Sigmoid colon (tissue), 4 donors: ENCODE measurements around the gene SNRNP40.

Experiments
- EP300 ChIP-seq, 4 donors: sonication (generic); formaldehyde crosslinking; IDR thresholded peaks; one replicate each; pipeline ENCODE4 v1.6.1; 2017; ENCODE audit warnings: antibody characterized with exemption in 4 of 4
- POLR2A ChIP-seq, 2 donors: fragments of 450-650 bp; IDR thresholded peaks; one replicate each; pipeline ENCODE4 v1.6.1; 2016; ENCODE audit warnings: antibody characterized with exemption in 2 of 2, mild to moderate bottlenecking in 2 of 2, moderate library complexity in 2 of 2
- POLR2AphosphoS5 ChIP-seq, 4 donors: sonication (generic); formaldehyde crosslinking; IDR thresholded peaks; one replicate each; pipeline ENCODE4 v1.6.1; 2017; ENCODE audit warnings: antibody characterized with exemption in 4 of 4
- TF ChIP-seq, protein P1 (sequence below), 4 experiments: fragments of 450-650 bp in 3 of 4; fragments of 200-600 bp in 1 of 4; IDR thresholded peaks; one replicate each; pipeline ENCODE4 v1.5.1; 2016 to 2019; ENCODE audit warnings: antibody characterized with exemption in 4 of 4, mild to moderate bottlenecking in 3 of 4, moderate library complexity in 2 of 4

DNA sequence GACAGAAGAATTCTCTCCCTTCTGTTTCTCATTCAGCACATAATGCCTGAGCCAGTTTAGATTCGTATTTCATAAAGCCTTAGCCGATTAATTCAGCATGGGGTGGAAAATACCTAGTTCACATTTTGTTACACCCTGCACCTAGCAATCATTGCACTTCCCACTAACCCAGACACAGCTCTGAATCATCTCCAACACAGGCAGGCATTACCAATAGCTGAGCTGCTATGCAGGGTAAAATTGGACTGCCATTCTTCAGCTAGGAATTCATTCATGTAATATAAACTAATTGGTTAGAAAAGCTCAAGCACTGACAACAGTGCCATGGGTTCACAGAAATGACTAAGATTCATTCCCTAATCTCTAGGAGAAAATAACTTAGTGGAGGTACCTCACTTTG, 30.0 kb downstream of the SNRNP40 start:
- TF ChIP-seq, protein P1, sequence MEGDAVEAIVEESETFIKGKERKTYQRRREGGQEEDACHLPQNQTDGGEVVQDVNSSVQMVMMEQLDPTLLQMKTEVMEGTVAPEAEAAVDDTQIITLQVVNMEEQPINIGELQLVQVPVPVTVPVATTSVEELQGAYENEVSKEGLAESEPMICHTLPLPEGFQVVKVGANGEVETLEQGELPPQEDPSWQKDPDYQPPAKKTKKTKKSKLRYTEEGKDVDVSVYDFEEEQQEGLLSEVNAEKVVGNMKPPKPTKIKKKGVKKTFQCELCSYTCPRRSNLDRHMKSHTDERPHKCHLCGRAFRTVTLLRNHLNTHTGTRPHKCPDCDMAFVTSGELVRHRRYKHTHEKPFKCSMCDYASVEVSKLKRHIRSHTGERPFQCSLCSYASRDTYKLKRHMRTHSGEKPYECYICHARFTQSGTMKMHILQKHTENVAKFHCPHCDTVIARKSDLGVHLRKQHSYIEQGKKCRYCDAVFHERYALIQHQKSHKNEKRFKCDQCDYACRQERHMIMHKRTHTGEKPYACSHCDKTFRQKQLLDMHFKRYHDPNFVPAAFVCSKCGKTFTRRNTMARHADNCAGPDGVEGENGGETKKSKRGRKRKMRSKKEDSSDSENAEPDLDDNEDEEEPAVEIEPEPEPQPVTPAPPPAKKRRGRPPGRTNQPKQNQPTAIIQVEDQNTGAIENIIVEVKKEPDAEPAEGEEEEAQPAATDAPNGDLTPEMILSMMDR (IDR thresholded peaks at IDR 0.05): no peak
- no peak for TF ChIP-seq POLR2AphosphoS5 (IDR thresholded peaks at IDR 0.05)
- no peak for TF ChIP-seq POLR2A (IDR thresholded peaks at IDR 0.05)
- no peak for TF ChIP-seq EP300 (IDR thresholded peaks at IDR 0.05)
